Liver (tissue), 3 donors: ENCODE results near the gene SLC34A3.

ENCODE experiments used
- EGR1 ChIP-seq, 2 donors: IDR thresholded peaks; 2 replicates each; pipeline ENCODE4 v1.6.1; 2016 to 2018; ENCODE audit warnings: antibody characterized with exemption in 2 of 2, low read depth in 2 of 2
- HNF4A ChIP-seq, 2 donors: conservative IDR thresholded peaks; 2 replicates each; pipeline ENCODE4 v1.6.1; 2016; ENCODE audit warnings: antibody characterized with exemption in 2 of 2, mild to moderate bottlenecking in 2 of 2
- TF ChIP-seq, protein P1 (sequence below): fragments of 150-350 bp; IDR thresholded peaks from 2 replicates; pipeline ENCODE4 v1.5.1; 2017; ENCODE audit warnings: improper control_type of control experiment, low read depth, low read length; ENCODE audit not compliant: missing input control
- TF ChIP-seq, protein P2 (sequence below): IDR thresholded peaks from 2 replicates; pipeline ENCODE4 v1.6.1; 2016; ENCODE audit warnings: antibody characterized with exemption
- donor health status: healthy.
- donor health status: healthy.

DNA sequence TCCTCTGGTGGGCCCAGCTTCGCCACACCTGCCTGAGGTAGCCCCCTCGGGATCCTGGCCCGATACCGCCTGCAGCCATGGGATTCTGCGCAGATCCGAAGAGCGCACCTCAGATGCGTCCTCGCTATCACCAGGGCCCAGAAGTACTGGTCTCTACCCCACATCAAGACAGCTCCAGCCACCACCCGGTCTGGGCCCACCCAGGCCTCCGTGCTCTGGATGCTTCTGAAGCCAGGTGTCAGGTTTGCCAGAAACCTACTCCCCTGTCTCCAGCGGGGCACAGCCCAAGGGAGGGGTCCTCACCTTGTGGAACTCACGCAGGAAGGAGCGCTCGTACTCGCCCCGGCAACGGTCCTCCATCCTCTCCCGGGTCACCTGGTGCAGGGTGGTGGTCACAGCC lies 44.8 kb upstream of the SLC34A3 start:
- no peak for TF ChIP-seq HNF4A (conservative IDR thresholded peaks at IDR 0.05)
- no peak for TF ChIP-seq EGR1 (IDR thresholded peaks at IDR 0.05; ENCODE audit: low read depth in 2 of 2)
- TF ChIP-seq, protein P1, sequence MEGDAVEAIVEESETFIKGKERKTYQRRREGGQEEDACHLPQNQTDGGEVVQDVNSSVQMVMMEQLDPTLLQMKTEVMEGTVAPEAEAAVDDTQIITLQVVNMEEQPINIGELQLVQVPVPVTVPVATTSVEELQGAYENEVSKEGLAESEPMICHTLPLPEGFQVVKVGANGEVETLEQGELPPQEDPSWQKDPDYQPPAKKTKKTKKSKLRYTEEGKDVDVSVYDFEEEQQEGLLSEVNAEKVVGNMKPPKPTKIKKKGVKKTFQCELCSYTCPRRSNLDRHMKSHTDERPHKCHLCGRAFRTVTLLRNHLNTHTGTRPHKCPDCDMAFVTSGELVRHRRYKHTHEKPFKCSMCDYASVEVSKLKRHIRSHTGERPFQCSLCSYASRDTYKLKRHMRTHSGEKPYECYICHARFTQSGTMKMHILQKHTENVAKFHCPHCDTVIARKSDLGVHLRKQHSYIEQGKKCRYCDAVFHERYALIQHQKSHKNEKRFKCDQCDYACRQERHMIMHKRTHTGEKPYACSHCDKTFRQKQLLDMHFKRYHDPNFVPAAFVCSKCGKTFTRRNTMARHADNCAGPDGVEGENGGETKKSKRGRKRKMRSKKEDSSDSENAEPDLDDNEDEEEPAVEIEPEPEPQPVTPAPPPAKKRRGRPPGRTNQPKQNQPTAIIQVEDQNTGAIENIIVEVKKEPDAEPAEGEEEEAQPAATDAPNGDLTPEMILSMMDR: no peak
- TF ChIP-seq, protein P2, sequence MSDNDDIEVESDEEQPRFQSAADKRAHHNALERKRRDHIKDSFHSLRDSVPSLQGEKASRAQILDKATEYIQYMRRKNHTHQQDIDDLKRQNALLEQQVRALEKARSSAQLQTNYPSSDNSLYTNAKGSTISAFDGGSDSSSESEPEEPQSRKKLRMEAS: no peak
